SJSA1 (cell line): Measurements from ENCODE around the gene MAPK9. TPM values are rescaled to one million over a fixed set of nuclear protein-coding genes. Genes with fewer than 3 reads are reported as not detected.

Source experiments
- DNase-seq, 2 experiments: peaks; one replicate each; pipeline ENCODE4 v3.0.0-alpha.2; 2015 to 2020; ENCODE audit warnings: low spot score in 2 of 2, low read depth in 1 of 2
- H3K27ac ChIP-seq: fragments of 250-450 bp; sonication (Bioruptor Pico); 2 replicates; pipeline ENCODE4 v1.5.1; 2020; ENCODE audit warnings: mild to moderate bottlenecking, moderate library complexity
- H3K27me3 ChIP-seq: fragments of 250-450 bp; sonication (Bioruptor Pico); replicated peaks from 2 replicates; pipeline ENCODE4 v1.5.1; 2020; ENCODE audit warnings: mild to moderate bottlenecking, moderate library complexity
- H3K36me3 ChIP-seq: fragments of 250-450 bp; sonication (Bioruptor Pico); 2 replicates; pipeline ENCODE4 v1.5.1; 2020; ENCODE audit warnings: mild to moderate bottlenecking
- H3K4me1 ChIP-seq: fragments of 250-450 bp; sonication (Bioruptor Pico); replicated peaks from 2 replicates; pipeline ENCODE4 v1.6.1; 2021; ENCODE audit warnings: mild to moderate bottlenecking
- H3K4me3 ChIP-seq: fragments of 250-450 bp; sonication (Bioruptor Pico); 2 replicates; pipeline ENCODE4 v1.5.1; 2020; ENCODE audit warnings: mild to moderate bottlenecking
- H3K9me3 ChIP-seq: fragments of 250-450 bp; sonication (Bioruptor Pico); replicated peaks from 2 replicates; pipeline ENCODE4 v1.5.1; 2020; ENCODE audit warnings: mild to moderate bottlenecking
- total RNA-seq: library from RNA; depleted of rRNA; stranded (reverse); fragments of >200 nt; shearing (Covaris generic); gene quantifications from 2 replicates; pipeline ENCODE4 v1.2.3, GENCODE V29; 2014; rRNA removed

The MAPK9 gene
- 44.9 and 82.1 TPM in 2 replicates for total RNA-seq

GRCh38 chr5:180291943-180292831 lies at the start of gene MAPK9:
TSS of gene MAPK9 (minus strand) at chr5:180292083. CDS start at chr5:180280561, 11,522 bp downstream.
- Histone ChIP-seq H3K27ac (peak within 1 kb of the TSS; percentile 39; the same call in 1 of the 2 replicates), H3K27me3 (no peaks in the 10 kb centered on the region), H3K4me1 (peaks cover 25% of the 10 kb centered on the region), H3K4me3 (peak within 1 kb of the TSS; percentile 93), H3K36me3 (peaks cover 15% of the 10 kb centered on the region), H3K9me3 (no peaks in the 10 kb centered on the region)
- peak; percentile 82 to 85 for DNase-seq

DNA sequence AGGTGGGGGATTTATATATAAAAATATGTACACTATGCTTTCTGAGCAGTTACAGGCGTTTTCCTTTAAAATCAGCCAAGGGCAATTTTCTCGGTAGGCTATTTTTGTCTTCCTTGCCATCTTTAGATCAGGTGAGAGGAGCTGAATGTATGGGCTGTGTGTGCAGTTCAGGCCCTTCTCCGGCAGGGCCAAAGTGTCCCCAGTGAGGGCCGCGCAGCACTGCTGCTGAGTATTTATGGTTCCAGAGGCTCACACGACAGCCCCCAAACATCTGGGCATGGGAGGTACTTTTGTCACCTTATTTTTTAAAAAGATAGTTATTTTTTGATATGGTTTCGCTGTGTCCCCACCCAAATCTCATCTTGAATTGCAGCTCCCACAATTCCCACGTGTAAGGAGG lies 49.7 kb upstream of the MAPK9 start:
- H3K4me3 ChIP-seq = no peak overlapping the region
- H3K4me1 ChIP-seq = peaks cover 72% of the 10 kb centered on the region
- no peaks in the 10 kb centered on the region for H3K9me3 ChIP-seq
- peak overlapping the region; percentile 29 for H3K27ac ChIP-seq
- H3K27me3 ChIP-seq = no peaks in the 10 kb centered on the region
- H3K36me3 ChIP-seq = peaks cover 73% of the 10 kb centered on the region
- no peak for DNase-seq

- H3K4me1 ChIP-seq = peaks cover 79% of the 10 kb centered on the region
- peak overlapping the region; percentile 29 for H3K27ac ChIP-seq
- H3K36me3 ChIP-seq = peaks cover 74% of the 10 kb centered on the region
- DNase-seq = peak; percentile 68 to 78
- no peak overlapping the region for H3K4me3 ChIP-seq
- H3K27me3 ChIP-seq = no peaks in the 10 kb centered on the region
- H3K9me3 ChIP-seq = no peaks in the 10 kb centered on the region
Observed at GRCh38 chr5:180340856-180341255, 49.0 kb upstream of the MAPK9 start.

GRCh38 chr5:180339583-180340183 lies 47.8 kb upstream of the MAPK9 start:
- peak in 1 of 2 experiments; percentile 50 for DNase-seq
- Histone ChIP-seq H3K4me1 (peaks cover 88% of the 10 kb centered on the region), H3K27me3 (no peaks in the 10 kb centered on the region), H3K9me3 (no peaks in the 10 kb centered on the region), H3K4me3 (no peak overlapping the region), H3K36me3 (peaks cover 69% of the 10 kb centered on the region), H3K27ac (no peak overlapping the region)

DNA sequence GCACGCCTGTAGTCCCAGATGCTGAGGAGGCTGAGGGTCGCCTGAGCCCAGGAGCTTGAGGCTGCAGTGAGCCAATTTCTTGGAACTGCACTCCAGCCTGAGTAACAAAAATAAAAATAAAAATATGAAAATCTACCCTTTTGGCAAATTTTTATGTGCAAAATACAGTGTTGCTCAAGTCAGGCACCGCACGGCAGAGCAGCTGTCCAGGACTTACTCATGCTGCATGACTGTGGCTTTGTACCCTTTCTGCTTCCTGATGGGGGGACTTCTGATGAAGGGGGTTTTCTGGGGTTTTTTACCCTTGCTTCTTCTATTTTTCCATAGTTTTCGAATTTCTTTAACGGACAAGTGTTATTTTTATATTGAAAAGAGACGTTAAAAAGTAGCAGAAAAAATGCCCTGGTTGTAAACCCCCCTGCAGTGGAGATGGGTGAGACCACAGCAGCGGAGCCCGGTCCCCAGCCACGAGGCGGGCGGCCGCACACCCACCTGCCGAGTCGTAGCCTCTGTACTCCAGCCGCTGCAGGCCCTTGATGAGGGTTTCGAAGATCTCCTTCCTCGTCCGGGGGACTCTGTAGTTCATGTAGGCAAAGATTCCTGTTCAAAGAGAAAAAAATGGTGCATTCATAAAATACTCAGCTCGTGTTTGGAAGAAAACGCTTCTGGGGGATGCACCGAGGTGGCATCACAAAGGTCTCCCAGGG lies 46.3 kb upstream of the MAPK9 start:
- H3K9me3 ChIP-seq = no peaks in the 10 kb centered on the region
- peaks cover 68% of the 10 kb centered on the region for H3K36me3 ChIP-seq
- H3K27me3 ChIP-seq = no peaks in the 10 kb centered on the region
- DNase-seq = no peak
- no peak overlapping the region for H3K4me3 ChIP-seq
- peaks cover 86% of the 10 kb centered on the region for H3K4me1 ChIP-seq
- no peak overlapping the region for H3K27ac ChIP-seq

GRCh38 chr5:180336234-180337020 lies 44.5 kb upstream of the MAPK9 start:
- DNase-seq = peak in 1 of 2 experiments; percentile 73
- H3K4me1 ChIP-seq = peaks cover 84% of the 10 kb centered on the region
- H3K9me3 ChIP-seq = no peaks in the 10 kb centered on the region
- no peak overlapping the region for H3K4me3 ChIP-seq
- H3K27me3 ChIP-seq = no peaks in the 10 kb centered on the region
- H3K36me3 ChIP-seq = peaks cover 58% of the 10 kb centered on the region
- H3K27ac ChIP-seq = peak overlapping the region; percentile 78

DNA sequence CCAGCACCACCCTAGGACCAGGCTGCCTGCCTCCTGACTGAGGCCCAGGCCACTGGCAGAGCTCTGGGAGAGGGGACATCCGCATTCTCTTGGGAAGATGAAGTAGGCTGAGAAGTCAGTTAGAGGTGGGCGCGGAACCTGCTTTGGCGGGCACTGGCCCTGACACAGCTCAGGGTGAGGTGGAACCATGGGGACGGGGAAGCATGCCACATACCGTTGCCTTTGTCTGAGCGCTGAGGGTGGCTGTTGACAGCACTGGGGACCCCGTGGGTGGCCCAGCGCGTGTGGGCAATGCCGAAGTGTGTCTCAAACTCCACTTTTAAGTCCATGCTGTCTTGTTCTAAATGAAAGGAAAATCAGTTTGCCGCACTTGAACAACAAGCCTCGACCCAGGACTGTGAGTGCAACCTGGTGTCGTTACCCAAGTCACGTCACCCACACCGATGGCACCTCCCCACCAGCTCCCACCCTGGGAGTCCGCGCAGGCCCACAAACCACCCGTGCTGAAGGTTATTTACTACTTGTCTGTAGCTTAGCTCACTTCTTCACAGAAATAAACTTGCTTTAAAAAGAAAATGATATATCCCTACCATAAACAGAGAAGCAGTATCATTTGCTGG lies 43.8 kb upstream of the MAPK9 start:
- Histone ChIP-seq H3K4me3 (no peak overlapping the region), H3K36me3 (peaks cover 53% of the 10 kb centered on the region), H3K9me3 (no peaks in the 10 kb centered on the region), H3K27ac (peak overlapping the region; percentile 78), H3K4me1 (peaks cover 84% of the 10 kb centered on the region), H3K27me3 (no peaks in the 10 kb centered on the region)
- DNase-seq = peak; percentile 97 to 98

DNA sequence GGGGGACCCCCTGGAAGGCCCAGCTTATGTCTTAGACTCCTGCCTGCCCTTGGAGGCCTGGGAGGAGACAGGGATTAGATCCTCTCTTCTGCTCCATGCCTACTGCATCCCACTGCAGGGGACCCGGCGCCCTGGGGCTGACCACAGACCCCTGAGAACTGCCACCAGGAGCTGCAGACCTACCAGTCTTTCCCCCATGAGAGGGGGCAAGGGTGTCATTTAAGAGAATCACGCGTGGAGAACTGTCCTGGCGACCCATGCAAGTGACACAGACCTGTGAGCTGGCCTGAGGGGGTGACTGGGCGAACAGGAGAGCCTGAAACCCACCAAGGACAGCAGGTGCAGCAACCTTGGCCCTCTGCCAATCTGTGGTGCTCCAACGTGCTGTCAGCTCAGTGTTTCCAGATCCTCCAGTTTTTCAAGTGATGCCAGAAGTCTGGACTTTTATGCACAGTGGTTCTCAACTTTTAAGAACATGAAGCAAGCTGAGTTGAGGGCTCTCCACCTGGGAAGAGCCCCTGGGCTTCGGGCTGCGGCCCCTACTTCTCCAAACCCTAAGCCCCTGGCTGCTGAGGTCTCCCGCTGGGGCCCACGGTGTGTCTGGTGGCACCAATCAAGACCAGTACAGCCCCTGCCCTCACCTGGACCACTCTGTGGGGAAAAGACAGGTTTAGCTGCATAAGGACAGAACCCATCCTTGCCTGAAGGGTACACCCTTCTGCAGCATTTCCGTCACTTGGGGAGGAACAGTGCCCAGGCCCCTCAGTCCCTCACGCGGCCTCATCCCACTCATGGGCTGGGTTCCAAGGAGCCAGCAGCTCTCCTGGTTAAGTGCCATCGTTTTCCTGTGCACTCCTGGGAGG lies 43.1 kb upstream of the MAPK9 start:
- H3K4me1 ChIP-seq = peaks cover 84% of the 10 kb centered on the region

GRCh38 chr5:180334176-180334575 lies 42.3 kb upstream of the MAPK9 start:
- Histone ChIP-seq H3K4me3 (no peak overlapping the region), H3K27me3 (no peaks in the 10 kb centered on the region), H3K36me3 (peaks cover 58% of the 10 kb centered on the region), H3K9me3 (no peaks in the 10 kb centered on the region), H3K27ac (peak overlapping the region; percentile 78), H3K4me1 (peaks cover 82% of the 10 kb centered on the region)
- peak in 1 of 2 experiments; percentile 48 for DNase-seq

More for the DNA sequence above, 43.1 kb upstream of the MAPK9 start:
- H3K27ac ChIP-seq = peak overlapping the region; percentile 78
- DNase-seq = peak; percentile 28 to 54
- H3K4me3 ChIP-seq = no peak overlapping the region
- no peaks in the 10 kb centered on the region for H3K27me3 ChIP-seq
- peaks cover 54% of the 10 kb centered on the region for H3K36me3 ChIP-seq
- H3K9me3 ChIP-seq = no peaks in the 10 kb centered on the region

GRCh38 chr5:180333661-180334060 lies 41.8 kb upstream of the MAPK9 start:
- Histone ChIP-seq H3K4me1 (peaks cover 87% of the 10 kb centered on the region), H3K4me3 (no peak overlapping the region), H3K27me3 (no peaks in the 10 kb centered on the region), H3K36me3 (peaks cover 63% of the 10 kb centered on the region), H3K9me3 (no peaks in the 10 kb centered on the region), H3K27ac (peak overlapping the region; percentile 78)
- peak; percentile 97 to 99 for DNase-seq

GRCh38 chr5:180332861-180333260 lies 41.0 kb upstream of the MAPK9 start:
- H3K36me3 ChIP-seq = peaks cover 63% of the 10 kb centered on the region
- H3K9me3 ChIP-seq = no peaks in the 10 kb centered on the region
- peak in 1 of 2 experiments; percentile 61 for DNase-seq
- peak overlapping the region; percentile 74 for H3K27ac ChIP-seq
- peaks cover 86% of the 10 kb centered on the region for H3K4me1 ChIP-seq
- no peak overlapping the region for H3K4me3 ChIP-seq
- H3K27me3 ChIP-seq = no peaks in the 10 kb centered on the region

DNA sequence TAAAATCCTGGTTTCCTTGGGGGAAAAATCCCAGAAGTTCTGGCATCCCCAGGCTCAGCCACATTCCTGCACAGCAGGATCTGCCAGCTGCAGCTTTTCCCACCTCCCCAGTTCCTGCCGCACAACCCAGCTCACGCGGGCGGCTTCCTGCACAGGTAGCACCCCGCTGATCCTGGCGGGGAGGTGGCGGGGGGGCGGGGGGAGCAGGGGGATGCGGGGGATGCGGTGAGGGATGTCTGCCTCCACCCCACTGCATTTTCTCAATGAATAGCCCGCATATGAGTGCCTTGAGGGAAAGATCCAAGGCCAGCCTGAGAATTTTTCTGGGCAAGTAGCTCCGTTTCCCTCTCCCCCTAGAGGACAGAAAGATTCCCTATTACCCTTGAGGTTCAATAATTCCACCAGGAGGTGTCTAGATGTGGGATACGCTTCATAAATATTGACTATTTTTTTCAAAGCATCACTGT lies 40.2 kb upstream of the MAPK9 start:
- H3K36me3 ChIP-seq = peaks cover 65% of the 10 kb centered on the region
- H3K4me1 ChIP-seq = peaks cover 78% of the 10 kb centered on the region
- no peak for DNase-seq
- H3K9me3 ChIP-seq = no peaks in the 10 kb centered on the region
- H3K27ac ChIP-seq = peak overlapping the region; percentile 88
- H3K27me3 ChIP-seq = no peaks in the 10 kb centered on the region
- no peak overlapping the region for H3K4me3 ChIP-seq
